GM21825 (cell line): Measurements from ENCODE around the gene DOK1.
A peak's percentile ranks its signal among the peaks of the same experiment; 100 is the strongest.

Source experiments
- ATAC-seq: cut with Tn5 transposase; IDR thresholded peaks from one replicate; pipeline ENCODE4 v1.9.1; 2021; ENCODE audit warnings: mild to moderate bottlenecking, moderate library complexity; ENCODE audit not compliant: unreplicated experiment

Gene DOK1

DNA sequence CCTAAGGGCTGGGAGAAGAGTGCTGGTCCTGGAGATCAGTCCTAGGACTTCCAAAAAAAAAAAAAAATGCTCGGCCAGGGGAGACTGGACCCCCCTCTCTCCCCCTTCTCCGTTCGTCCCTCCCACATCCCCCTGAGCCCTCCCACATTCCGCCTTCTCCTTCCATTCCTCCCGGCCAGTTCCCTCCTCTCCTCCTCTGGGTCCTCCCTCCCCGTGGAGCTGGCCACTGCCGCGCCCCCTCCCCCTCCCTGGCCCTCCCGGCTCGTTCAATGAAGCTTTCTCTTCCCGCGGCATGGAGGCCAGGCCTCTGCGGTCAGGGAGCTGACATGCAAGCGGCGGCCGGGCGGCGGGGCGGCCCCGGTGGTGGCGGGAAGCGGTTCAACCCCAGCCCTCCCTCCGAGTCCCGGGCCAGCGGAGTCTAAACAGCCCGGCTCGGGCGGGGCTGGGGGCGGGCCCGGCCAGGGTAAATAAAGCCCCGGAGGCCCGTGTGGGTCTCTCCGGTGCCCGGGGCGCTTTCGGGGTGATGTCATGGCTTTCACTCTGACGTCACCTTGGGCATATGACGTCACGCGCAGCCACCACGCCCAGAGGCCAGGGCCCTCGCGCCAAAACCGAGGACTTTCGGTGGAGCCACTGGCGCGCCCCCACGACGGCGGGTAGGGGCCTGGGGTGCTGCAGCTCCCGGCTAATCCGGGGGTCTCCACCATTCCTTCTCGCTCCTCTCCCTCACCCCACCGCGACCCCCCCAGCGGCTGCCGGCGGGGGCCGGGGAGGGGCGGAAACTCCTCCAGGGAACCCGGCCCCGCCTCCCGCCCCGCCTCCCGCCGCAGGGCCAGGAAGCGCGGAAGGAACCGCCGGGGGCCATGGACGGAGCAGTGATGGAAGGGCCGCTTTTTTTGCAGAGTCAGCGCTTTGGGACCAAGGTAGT is at the start of gene DOK1, which contains the start of gene LOXL3:
Gene DOK1 (plus strand): TSS at position 829 of the 928 bp plus-strand sequence. CDS start 35 bp downstream, at position 864.
Gene LOXL3 (minus strand): TSS at position 51 of the 928 bp plus-strand sequence. CDS start 1,308 bp downstream, outside the sequence.
- ATAC-seq, result peak; percentile 55

DNA sequence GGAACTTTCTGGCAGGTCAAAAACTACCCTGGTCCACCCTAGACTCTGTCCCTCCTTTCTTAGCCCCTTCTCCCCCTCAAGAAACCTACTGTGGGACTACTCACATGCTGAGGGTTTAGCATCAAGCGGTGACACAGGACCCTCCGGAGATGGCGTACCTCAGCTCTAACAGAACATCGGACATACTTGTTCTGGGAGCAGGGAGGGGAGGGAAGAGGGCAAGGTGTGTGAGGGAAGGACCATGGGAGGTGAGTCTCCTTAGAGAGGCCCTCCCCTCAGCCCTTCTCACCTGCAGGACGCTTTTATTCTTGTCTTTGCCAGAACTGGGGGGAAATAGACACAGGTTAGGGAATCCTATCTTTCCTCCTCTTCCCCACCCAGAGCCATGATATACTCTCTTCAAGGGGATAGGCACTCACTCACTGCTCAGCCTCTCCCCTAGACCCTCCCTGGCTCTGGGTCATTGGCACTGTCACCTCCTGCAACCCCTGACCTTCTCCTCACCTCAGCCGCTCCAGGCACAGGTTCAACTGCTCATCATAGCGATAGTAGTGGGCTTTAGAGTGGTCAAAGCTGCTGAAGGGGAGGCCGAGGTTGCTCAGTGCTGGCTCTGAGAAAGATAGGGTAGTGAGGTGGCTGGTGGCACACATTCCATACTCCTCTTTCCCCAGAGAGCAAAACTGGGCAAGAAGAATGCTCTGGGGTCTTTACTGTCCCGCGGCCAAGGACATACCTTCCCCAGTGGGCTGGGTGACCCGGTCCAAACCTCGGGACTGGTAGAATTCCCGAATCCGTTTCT is 48.9 kb upstream of the DOK1 start:
- ATAC-seq, result no peak

DNA sequence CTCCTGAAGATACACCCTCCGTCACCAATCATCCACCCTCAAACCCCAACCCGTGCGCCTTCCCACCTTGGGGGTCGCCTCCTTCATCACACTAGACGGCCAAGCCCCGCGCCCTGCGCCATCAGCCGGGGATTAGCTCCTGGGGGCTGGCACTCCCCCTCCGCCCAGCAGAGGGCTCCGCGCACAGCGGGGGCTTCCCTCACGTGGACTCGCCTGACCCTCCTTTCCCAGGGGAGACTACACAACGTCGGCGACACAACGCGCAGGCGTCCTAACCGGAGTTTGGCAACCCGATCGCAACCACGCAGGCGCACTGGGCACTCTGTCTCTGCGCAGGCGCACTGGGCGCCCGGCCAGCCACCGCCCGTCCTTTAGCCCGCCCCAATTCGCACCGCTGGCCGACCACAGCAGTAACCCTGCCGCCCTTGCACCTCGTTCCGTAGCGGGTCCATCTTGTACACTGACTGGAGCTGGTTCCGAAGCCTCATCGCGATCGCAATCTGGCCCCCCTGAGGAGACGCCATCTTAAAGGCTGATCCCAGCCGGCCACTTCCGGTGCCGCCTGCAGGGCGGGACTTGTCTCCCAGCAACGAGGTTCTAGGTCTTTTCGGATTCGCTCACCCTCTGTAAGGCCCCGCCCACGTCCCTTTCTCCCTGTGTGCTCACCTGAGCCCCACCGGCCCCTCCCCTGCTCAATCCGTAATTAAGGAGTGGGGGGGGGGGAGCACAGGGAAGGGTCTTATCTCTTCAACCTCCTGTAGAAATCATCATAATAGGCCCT is 47.2 kb upstream of the DOK1 start, which contains the start of gene PCGF1:
Gene PCGF1 (minus strand): TSS at position 551 of the 781 bp plus-strand sequence. CDS start 27 bp downstream, at position 524.
- ATAC-seq, result peak; percentile 84

DNA sequence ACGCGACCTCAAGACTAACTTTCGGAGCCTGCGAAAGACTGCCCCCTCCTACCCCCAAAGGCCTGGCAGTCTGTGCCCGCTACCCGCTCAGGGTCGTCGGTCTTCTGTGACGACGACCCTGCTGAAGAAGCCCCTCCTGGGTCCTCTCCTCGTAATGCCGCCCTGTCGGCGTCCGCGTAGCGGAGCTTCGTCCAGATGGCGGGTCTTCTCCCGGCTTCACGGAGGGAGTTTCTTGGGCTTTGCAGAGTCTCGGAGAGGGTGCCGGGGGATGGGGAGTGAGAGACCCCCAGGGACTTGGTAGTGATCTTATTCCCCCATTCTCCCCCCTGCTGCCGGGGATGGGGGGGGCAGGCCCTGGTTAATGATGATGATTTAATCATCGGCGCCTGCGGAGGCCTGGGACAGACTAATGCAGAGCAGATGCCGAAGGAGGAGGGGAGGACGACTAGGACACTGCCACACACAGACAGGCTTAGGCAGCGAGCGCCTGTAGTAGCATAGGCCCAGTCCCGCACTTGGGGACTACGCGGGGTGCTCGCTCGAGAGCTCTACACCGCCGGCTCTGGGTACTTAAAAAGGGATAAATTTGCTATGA is 46.5 kb upstream of the DOK1 start:
- peak; percentile 13 for ATAC-seq

GRCh38 chr2:74510272-74510671 is 44.2 kb upstream of the DOK1 start:
- no peak for ATAC-seq

DNA sequence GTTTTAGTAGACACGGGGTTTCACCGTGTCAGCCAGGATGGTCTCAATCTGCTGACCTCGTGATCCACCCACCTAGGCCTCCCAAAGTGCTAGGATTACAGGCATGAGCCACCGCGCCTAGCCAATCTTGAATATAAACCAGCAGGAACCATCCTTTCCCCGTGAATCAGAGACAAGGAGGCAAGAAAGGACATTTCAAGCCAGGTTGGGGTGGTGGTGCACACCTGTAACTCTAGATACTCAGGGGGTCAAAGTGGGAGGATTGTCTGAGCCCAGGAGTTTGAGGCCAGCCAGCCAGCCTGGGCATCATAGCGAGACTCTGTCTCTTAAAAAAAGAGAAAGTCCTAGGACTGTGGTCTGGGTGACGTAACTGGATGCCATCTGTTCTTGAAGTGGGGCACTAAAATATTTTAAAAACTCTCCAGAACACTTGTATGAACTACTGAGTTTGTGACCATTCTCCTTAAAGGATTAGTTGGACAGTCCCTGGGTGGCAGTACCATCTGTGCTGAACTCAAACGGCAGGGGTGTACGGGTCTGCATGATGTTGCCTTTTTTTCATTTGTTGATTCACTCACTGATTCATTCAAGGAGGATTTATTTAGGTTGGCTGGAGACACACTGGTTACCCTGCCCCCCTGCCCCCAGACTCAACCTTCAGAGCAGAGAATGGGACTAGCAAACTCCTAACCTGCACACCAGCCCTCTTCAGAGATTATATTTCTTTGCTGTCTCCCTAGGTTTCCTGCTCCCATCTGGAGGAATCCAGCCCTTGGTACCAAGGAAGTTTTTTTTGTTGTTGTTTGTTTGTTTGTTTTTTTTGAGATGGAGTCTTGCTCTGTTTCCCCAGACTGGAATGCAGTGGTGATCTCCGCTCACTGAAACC is 43.2 kb upstream of the DOK1 start:
- no peak for ATAC-seq

- ATAC-seq, result no peak
Measured at GRCh38 chr2:74512744-74513604, 41.5 kb upstream of the DOK1 start.

DNA sequence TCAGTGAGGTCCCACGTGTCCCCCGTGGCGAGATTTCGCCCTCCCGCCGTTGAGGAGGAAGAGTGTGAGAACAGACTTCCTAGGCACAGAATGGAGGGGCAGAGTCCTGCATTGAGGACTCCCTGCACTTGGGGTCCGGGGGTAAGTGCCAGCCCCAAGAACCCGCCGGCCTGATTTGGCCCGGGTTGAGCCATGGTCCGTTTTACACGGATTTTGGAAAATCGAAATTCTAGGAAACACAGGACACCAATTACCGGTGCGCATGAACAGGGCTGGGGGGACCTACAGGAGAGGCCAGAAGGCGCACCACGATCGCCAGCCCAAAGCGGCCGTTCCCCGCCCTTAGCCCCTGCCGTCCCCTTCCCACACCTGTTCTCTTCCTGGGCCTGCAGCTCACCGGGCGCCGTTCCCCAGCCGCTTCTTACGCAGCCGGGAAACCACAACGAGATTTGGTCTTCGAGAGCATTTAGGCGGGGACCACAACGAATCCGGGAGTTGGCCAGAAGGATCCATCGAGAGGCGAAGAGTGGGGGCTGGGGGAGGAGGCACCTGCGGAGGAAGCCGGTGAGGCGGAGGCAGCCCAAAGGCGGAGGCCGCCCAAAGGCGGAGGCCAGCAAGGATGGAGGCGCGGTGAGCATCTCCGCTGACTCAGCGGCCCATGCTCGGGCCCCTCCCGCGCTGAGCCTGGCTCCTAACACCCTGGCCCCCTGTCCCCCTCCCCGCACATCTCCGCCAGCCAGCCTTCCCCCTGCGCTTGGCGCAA is 40.7 kb upstream of the DOK1 start:
- ATAC-seq, result no peak

DNA sequence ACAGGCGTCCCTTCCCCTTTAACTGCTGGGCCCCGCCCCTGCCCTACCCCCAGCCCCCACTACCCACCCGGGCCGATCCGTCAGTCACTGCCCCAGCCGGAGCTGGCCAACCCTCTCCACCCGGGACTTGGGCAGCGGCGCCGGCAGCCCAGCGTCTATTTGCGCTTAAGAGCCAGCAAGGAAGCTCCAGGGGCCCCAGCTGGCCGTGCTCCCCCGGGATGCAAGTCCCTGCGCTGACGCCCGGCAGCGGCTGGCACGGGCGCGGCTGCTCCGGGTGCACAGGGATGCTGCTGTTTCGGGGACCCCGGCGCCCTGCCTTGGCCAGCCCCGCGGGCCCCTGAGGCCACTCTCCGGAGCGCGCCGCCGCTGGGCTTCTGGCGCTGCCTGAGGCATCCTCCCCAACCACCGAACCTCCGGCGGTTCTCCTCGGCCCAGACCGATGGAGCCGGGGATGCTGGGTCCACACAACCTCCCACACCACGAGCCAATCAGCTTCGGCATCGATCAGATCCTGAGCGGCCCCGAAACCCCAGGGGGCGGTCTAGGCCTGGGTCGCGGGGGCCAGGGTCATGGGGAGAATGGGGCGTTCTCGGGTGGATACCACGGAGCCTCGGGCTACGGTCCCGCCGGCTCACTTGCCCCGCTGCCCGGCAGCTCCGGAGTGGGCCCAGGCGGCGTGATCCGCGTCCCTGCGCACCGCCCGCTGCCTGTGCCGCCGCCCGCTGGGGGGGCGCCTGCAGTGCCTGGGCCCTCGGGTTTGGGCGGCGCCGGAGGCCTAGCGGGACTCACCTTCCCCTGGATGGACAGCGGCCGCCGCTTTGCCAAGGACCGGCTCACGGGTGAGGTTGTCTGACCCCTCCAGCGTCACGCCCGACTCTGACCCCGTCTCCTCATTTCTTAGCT is 39.9 kb upstream of the DOK1 start, which contains the start of gene TLX2:
Gene TLX2 (plus strand): TSS at position 83 of the 903 bp plus-strand sequence. CDS start 357 bp downstream, at position 440.
- ATAC-seq, result no peak

DNA sequence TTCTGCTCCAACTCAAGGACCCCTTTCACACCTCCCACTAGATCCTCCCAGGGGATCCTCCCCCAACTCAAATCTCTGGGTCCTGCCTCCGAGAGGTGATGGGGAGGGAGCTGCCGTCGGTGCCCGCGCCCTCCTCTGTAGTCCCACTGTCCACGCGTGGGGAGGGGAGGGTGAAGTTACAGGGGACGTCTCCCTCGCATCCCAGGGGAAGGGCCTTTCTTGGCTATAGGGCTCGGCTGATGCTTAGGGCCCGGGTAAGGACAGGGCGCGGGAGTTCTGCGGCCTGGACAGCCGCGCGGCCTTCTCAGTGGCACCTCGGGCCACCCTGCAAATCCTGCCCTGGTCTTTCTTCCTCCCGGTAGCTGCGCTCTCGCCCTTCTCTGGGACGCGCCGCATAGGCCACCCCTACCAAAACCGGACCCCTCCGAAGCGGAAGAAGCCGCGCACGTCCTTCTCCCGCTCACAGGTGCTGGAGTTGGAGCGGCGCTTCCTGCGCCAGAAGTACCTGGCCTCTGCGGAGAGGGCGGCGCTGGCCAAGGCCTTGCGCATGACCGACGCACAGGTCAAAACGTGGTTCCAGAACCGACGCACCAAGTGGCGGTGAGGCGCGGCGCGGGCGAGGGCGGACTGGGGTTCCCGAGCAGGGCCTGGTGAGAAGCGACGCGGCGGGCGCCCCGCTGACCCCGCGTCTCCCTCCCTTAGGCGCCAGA is 39.1 kb upstream of the DOK1 start:
- no peak for ATAC-seq

GRCh38 chr2:74515981-74516633 is 38.4 kb upstream of the DOK1 start:
- peak; percentile 60 for ATAC-seq

- ATAC-seq, result no peak
Measured at GRCh38 chr2:74516650-74517049, 37.9 kb upstream of the DOK1 start.

GRCh38 chr2:74522516-74522915 is 32.0 kb upstream of the DOK1 start:
- no peak for ATAC-seq

DNA sequence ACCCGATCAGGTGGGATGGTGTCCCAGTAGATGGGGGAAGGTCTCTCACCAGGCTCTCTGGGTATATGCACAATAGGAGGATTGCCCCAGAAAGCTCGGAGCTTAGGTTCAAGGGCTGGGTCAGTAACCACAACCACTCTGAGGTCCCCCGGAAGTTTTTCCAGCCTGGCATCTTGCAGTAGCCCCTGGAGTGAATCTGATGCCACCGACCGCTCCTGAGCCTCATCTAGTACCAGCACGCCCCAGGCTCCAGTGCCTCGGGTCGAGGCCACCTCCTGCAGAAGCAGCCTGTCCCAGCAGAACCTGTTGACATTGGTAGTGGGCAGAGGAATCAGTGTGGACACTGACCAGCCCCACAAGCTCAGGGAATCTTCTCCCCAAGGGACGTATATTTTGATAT is 30.5 kb upstream of the DOK1 start:
- no peak for ATAC-seq

GRCh38 chr2:74524955-74525716 is 29.4 kb upstream of the DOK1 start:
- no peak for ATAC-seq
